Type B pancreatic cell (in vitro differentiated cells): Measurements from ENCODE around the gene CASK. TPM values are rescaled to one million over a fixed set of nuclear protein-coding genes. Genes with fewer than 3 reads are reported as not detected.

Experiments
- DNase-seq: peaks from one replicate; pipeline ENCODE4 v3.0.0; 2021; ENCODE audit warnings: mixed read lengths; ENCODE audit not compliant: unreplicated experiment; ENCODE audit errors: extremely low spot score
- H3K27ac Mint-ChIP-seq: 2 replicates; pipeline ENCODE4 v1.8.0; 2021; ENCODE audit warnings: mild to moderate bottlenecking, mixed read lengths
- H3K27me3 Mint-ChIP-seq: 2 replicates; pipeline ENCODE4 v1.8.0; 2021; ENCODE audit warnings: mixed read lengths
- H3K36me3 Mint-ChIP-seq: 2 replicates; pipeline ENCODE4 v1.8.0; 2021; ENCODE audit warnings: mixed read lengths
- H3K4me1 Mint-ChIP-seq: one replicate; pipeline ENCODE4 v1.8.0; 2021; ENCODE audit warnings: mixed read lengths; ENCODE audit not compliant: unreplicated experiment
- H3K4me3 Mint-ChIP-seq: 2 replicates; pipeline ENCODE4 v1.8.0; 2021; ENCODE audit warnings: mild to moderate bottlenecking, mixed read lengths
- H3K9me3 Mint-ChIP-seq: 2 replicates; pipeline ENCODE4 v1.8.0; 2021; ENCODE audit warnings: mixed read lengths
- total RNA-seq: library from RNA; stranded (reverse); gene quantifications from 2 replicates; pipeline ENCODE4 v1.2.1, GENCODE V29; 2021; ENCODE audit warnings: low replicate concordance
- TF ChIP-seq, protein P1 (sequence below): fragments of 200-600 bp; sonication (generic); conservative IDR thresholded peaks from 2 replicates; pipeline ENCODE4 v1.5.0; 2021; ENCODE audit warnings: antibody characterized with exemption, mild to moderate bottlenecking

The CASK gene
- total RNA-seq, 1 donor from 2014 or later, result 93.8 TPM

DNA sequence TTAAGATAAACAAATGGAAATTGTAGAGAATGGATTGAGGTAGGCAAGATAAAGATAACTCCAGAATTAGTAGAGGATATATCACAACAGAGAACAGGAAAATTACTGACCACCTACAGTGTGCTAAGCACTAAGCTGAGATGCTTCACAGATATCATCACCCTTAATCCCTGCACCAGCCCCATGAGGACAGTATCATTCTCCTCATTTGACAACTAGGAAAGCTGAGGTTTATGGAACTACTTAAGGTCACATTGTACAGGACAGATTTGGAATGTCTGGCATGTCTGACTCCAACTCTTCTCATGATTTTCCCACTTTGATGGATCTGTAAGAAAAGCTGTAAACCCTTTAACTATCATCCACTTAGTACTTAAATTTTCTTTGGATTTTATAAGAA is 95.5 kb downstream of the CASK start:
- Mint-ChIP-seq H3K27me3 (no peaks in the 10 kb centered on the region), H3K4me1 (no peaks in the 10 kb centered on the region), H3K9me3 (peaks cover 4% of the 10 kb centered on the region), H3K36me3 (peaks cover 5% of the 10 kb centered on the region), H3K27ac (no peak overlapping the region), H3K4me3 (no peak overlapping the region)
- DNase-seq, result no peak
- TF ChIP-seq, protein P1, sequence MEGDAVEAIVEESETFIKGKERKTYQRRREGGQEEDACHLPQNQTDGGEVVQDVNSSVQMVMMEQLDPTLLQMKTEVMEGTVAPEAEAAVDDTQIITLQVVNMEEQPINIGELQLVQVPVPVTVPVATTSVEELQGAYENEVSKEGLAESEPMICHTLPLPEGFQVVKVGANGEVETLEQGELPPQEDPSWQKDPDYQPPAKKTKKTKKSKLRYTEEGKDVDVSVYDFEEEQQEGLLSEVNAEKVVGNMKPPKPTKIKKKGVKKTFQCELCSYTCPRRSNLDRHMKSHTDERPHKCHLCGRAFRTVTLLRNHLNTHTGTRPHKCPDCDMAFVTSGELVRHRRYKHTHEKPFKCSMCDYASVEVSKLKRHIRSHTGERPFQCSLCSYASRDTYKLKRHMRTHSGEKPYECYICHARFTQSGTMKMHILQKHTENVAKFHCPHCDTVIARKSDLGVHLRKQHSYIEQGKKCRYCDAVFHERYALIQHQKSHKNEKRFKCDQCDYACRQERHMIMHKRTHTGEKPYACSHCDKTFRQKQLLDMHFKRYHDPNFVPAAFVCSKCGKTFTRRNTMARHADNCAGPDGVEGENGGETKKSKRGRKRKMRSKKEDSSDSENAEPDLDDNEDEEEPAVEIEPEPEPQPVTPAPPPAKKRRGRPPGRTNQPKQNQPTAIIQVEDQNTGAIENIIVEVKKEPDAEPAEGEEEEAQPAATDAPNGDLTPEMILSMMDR, result no peak

- H3K9me3 Mint-ChIP-seq, result peaks cover 4% of the 10 kb centered on the region
Measured at GRCh38 chrX:41825796-41826195, 97.6 kb downstream of the CASK start.

GRCh38 chrX:41824551-41824950 is 98.8 kb downstream of the CASK start:
- no peaks in the 10 kb centered on the region for H3K27me3 Mint-ChIP-seq
- no peak for DNase-seq
- H3K4me1 Mint-ChIP-seq, result no peaks in the 10 kb centered on the region
- H3K9me3 Mint-ChIP-seq, result peaks cover 4% of the 10 kb centered on the region
- H3K36me3 Mint-ChIP-seq, result peaks cover 4% of the 10 kb centered on the region
- TF ChIP-seq, protein P1, result no peak
- no peak overlapping the region for H3K27ac Mint-ChIP-seq
- no peak overlapping the region for H3K4me3 Mint-ChIP-seq

More at GRCh38 chrX:41825796-41826195, 97.6 kb downstream of the CASK start:
- H3K36me3 Mint-ChIP-seq, result peaks cover 5% of the 10 kb centered on the region
- DNase-seq, result no peak
- H3K27ac Mint-ChIP-seq, result no peak overlapping the region
- no peaks in the 10 kb centered on the region for H3K4me1 Mint-ChIP-seq
- TF ChIP-seq, protein P1, result no peak
- H3K4me3 Mint-ChIP-seq, result no peak overlapping the region
- no peaks in the 10 kb centered on the region for H3K27me3 Mint-ChIP-seq

DNA sequence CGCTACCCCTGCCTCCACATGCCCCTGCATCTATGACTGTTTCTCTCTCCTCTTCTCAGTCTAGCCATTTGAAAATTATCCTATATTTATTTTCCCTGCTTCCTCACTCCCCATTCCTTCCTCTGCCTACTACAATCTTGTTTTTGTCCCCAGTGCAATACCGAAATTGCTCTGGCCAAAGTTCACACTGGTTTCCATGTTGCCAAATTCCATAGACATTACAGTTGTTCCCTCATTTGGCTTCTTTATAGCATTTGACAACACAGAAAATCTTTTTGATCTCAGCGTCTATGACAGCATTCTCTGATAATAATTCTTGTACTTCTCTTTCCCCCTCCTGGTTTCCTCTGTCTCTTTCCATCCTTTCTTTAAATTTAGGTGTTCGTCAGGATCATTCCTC is 100.0 kb downstream of the CASK start:
- Mint-ChIP-seq H3K27ac (no peak overlapping the region), H3K4me3 (no peak overlapping the region), H3K4me1 (no peaks in the 10 kb centered on the region), H3K36me3 (peaks cover 4% of the 10 kb centered on the region), H3K9me3 (peaks cover 4% of the 10 kb centered on the region), H3K27me3 (no peaks in the 10 kb centered on the region)
- no peak for DNase-seq
- TF ChIP-seq, protein P1, result no peak

DNA sequence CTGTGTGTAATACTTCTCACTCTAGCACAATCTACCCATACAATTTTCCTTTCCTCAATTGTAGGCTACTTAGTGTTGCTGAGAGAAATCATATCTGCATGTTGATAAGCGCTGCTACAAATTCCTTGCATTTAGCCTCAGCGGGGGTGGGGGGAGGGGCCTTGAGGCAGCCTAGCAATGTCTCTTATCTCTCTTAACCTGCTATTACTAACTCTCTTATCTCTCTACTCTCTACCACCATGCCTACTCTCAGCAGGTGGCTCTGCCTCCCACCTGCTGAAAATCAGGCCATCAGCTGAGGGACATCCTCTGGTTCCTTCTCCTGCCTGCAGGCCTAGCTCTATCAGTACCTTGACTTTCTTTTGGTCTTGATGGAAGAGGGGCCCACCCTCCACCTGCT is 100.5 kb downstream of the CASK start:
- DNase-seq, result no peak
- Mint-ChIP-seq H3K4me3 (no peak overlapping the region), H3K36me3 (peaks cover 4% of the 10 kb centered on the region), H3K27ac (no peak overlapping the region), H3K4me1 (no peaks in the 10 kb centered on the region), H3K27me3 (no peaks in the 10 kb centered on the region), H3K9me3 (peaks cover under 1% of the 10 kb centered on the region)
- TF ChIP-seq, protein P1, result no peak

DNA sequence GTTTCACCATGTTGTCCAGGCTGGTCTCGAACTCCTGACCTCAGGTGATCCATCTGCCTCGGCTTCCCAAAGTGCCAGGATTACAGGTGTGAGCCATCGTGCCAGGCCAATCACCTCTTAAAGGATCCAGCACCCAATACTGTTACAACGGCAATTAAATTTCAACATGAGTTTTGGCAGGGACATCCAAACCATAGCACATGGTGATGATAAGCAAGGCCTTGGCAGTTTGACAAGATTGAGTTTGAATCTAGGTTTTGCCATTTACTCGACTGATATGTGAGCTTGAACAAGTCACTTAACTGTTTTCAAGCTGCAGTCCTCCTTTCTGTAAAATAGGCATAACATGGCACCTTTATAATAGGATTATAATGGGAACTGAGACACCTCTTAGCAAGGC is 115.3 kb downstream of the CASK start:
- Mint-ChIP-seq H3K27me3 (no peaks in the 10 kb centered on the region), H3K9me3 (no peaks in the 10 kb centered on the region), H3K27ac (no peak overlapping the region), H3K4me1 (no peaks in the 10 kb centered on the region), H3K36me3 (peaks cover 7% of the 10 kb centered on the region), H3K4me3 (no peak overlapping the region)
- DNase-seq, result no peak
- TF ChIP-seq, protein P1, result no peak
